NCI-H146 treated with DMSO at 0.1 percent for 48 hours (cell line): ENCODE measurements around the gene SKIL.

Experiments used
- DNase-seq: peaks from one replicate; lab custom pipeline; 2025; ENCODE audit not compliant: unreplicated experiment; lab: John Stamatoyannopoulos, UW

SKIL gene

DNA sequence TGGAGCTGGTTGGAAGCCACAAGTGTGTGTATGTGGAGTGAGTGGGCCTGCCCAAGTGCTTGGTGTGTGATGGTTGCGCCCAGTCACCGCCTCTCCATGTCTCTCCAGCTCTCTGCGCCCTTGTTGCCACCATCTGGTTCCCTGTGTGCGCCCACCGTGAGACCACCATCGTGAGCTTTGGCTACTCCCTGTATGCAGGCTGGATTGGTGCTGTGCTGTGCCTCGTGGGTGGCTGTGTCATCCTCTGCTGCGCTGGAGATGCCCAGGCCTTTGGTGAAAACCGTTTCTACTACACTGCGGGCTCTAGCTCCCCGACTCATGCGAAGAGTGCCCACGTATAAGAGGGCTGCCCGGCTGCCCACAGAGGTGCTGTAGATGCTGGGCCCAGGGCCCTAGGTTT lies 74.9 kb downstream of the SKIL start:
- DNase-seq, result no peak

DNA sequence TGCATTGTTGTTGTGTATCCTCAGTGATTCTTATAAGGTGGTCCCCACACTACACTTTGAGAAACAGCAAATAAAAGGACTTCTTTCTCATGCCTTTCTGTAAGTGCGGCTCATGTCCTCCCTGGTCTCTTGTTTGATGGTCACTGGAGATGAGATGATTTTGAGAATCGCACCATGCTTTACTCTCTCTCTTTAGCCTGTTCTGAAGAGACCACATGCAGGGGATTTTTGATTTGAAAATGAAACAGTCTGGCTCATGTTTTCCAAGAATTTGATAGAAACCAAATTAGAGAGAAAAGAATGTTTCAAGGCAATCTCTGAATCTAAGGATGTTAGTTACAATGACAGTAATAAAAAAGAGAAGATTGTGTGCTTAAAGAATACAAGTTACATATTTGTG lies 79.2 kb downstream of the SKIL start:
- no peak for DNase-seq

- no peak for DNase-seq
Observed at GRCh38 chr3:170437176-170437575, 79.7 kb downstream of the SKIL start.

- no peak for DNase-seq
Observed at GRCh38 chr3:170437696-170438407, 80.3 kb downstream of the SKIL start.

DNA sequence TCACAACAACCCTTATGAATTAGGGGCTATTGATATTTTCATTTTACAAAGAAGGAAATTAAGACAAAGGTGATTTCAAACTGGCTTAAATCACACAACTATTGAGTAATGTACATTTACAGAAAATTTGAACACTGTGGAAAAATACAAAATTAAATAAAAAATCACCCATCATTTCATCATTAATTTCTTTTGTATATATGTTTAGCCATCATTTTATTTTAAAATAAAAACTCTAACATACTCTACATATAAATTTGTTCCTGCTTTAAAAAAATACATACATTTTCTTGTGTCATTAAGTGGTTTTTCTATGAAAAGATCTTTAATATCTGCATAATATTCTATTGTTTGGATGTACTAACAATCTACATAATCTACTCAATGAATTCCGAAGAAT lies 81.3 kb downstream of the SKIL start:
- no peak for DNase-seq

DNA sequence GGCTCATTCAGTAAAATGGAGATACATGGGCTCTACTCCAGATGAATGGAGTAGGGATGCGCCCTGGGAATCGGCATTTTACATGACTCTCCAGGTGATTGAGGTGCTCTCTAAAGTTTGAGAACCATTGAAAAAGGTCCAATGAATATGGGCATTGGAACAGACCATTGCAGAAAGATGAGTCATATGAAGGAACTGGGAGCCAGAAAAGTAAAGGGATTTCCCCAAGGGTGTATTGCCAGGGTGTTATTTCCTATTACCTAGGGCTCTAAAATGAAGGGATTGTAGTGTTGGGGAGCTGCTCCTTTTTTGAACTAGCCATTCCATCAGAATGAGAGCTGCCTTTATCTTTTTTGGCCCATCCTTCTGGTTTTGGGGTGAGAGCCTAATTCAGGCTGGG lies 82.8 kb downstream of the SKIL start:
- DNase-seq, result no peak

DNA sequence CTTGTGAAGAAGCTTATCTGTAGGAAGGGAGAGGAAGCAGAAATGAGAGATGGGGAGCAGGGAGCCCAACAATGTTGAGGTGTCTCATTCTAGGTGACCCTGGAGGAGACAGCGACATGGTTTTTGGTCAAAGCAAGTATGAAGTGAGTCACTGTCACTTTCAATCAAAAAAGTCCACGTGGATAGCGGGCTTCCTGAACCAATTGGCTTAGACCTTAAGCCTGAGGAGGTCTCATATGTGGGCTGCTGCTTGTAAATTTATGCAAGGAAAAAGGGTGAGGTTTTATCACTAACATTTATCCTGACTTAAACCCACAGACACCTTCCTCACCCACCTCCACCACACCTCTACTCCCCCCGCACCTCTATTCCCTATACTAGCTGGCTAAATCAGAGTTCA lies 83.9 kb downstream of the SKIL start:
- DNase-seq, result no peak

- DNase-seq, result no peak
Observed at GRCh38 chr3:170442947-170443346, 85.4 kb downstream of the SKIL start.

DNA sequence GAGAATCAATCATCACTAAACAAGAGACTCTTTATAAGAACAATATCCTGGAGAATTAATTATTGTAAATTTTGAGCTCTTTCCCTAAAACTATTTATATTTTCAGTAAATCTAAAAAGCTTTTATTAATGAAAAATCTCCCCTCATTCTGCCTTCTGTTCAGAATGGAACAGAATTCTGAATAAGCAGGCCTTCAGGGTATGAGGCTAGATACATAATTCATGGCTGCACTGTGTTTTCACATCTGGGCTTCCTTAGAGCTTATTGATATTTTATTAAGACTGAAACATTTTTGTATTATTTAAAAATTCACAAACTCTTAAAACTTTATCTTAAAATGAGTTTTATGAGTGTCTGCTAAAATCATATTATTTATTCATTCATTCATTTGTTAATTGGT lies 85.9 kb downstream of the SKIL start:
- DNase-seq, result no peak
